ENCODE results near the gene DHX16.

GRCh38 chr6:30703011-30703410 is 30.2 kb upstream of the DHX16 start:
- TF ChIP-seq CTCF (IDR thresholded peaks at IDR 0.05), result no peak
- TF ChIP-seq POLR2AphosphoS5 (IDR thresholded peaks at IDR 0.05; ENCODE audit: low read depth, low read length), result 0 out of 2 replicates have a peak, but pooled peaks have one; percentile 47
- TF ChIP-seq TCF7L2 (IDR thresholded peaks at IDR 0.05; ENCODE audit: low read depth, low read length), result no peak
- no peak for TF ChIP-seq REST (IDR thresholded peaks at IDR 0.05; ENCODE audit: insufficient read depth in 1 of 2, low read depth in 2 of 2, low read length in 1 of 2)
- TF ChIP-seq SIN3A (IDR thresholded peaks at IDR 0.05; ENCODE audit: borderline replicate concordance, insufficient read depth, low read depth, low read length), result no peak
